GM18870 (cell line): Measurements from ENCODE around the gene ATP11C.
A peak's percentile ranks its signal among the peaks of the same experiment; 100 is the strongest.
"Not testable (repeated sequence)": the region's sequence is repeated elsewhere in the genome, so short reads cannot be mapped to it uniquely, and the experiment has no call there.

Experiments used
- ATAC-seq: cut with Tn5 transposase; IDR thresholded peaks from one replicate; pipeline ENCODE4 v1.9.1; 2021; ENCODE audit warnings: moderate library complexity; ENCODE audit not compliant: unreplicated experiment

ATP11C gene

DNA sequence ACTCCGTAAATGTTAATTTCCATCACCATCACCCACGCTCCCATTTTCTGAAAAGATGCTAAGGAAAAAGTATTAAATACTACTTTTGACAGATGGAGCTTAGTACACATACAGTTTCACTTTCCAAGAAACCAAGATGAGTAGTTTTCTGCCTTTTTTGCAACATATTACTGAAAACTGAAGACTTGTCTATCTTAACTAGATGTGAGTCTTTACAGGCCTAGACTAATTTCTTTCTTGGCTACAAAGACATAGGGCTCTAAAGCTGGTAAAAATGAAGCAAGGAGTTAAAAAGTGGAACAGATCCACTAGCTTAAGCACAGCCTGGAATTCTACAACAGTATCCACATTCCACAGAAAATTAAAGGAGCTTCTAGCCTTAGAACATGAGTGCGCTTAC lies 68.2 kb downstream of the ATP11C start:
- no peak for ATAC-seq

DNA sequence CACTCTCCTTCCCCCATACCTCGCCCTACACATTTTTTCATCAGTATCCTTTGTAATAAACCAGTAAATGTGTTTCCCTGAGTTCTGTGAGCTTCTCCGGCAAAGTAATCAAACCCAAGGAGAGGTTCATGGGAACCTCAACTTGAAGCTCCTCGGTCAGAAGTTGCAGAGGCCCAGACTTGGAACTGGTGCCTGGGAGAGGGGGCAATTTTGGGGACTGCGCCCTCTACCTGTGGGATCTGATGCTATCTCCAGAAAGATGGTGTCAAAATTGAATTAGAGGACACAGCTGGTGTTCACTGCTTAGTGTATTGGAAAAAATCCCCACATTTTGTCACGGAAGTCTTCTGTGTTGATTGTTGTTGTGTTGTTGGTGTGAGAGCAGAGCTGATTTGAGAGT lies 70.6 kb downstream of the ATP11C start:
- ATAC-seq = no peak

DNA sequence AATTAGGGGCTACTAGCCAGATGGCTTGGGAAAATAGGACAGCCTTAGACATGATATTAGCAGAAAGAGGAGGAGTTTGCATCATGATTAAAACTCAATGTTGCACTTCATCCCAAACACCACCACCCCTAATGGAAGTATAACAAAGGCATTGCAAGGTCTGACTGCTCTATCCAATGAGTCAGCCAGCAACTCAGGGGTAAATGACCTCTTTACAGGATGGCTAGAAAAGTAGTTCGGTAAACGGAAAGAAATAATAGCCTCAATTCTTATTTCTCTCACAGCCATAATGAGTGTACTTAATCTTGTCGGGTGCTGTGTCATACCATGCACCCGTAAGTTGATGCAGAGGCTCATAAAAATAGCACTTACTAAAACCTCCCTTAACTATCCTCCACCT lies 76.0 kb downstream of the ATP11C start:
- not testable (repeated sequence) for ATAC-seq

DNA sequence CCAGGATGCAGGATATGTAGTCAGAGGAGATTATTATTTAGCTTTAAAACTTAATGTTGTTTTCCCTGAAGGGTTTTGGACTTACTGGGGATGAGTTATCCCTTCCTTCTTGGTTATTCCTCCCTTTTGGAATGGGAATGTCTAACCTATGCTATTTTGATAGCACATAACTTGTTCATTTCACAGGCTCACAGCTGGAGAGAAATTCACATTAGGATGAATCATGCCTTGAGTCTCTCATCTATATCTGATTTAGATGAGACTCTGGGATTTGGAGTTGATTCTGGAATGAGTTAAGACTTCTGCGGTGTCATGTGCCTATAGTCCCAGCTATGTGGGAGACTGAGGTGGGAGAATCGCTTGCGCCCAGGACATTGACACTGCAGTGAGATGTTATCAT lies 81.1 kb downstream of the ATP11C start:
- no peak for ATAC-seq

DNA sequence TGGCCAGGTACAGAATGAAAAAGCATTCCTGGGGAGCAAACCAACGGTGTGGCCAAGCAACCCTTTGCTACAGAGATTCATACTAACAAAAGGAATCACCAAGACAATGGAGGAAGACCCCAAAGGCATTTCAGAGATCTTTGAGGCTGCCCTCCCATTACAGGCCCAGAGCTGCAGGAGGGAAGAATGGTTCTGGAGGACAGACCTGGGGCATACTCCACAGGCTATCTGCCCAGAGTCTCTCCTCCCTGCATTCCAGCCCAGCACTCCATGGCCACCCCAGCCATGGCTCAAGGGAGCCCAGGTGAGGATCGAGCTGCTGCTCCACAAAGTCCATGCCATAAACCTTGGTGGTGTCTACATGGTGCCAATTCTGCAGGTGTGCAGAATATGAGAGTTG lies 81.9 kb downstream of the ATP11C start:
- no peak for ATAC-seq

DNA sequence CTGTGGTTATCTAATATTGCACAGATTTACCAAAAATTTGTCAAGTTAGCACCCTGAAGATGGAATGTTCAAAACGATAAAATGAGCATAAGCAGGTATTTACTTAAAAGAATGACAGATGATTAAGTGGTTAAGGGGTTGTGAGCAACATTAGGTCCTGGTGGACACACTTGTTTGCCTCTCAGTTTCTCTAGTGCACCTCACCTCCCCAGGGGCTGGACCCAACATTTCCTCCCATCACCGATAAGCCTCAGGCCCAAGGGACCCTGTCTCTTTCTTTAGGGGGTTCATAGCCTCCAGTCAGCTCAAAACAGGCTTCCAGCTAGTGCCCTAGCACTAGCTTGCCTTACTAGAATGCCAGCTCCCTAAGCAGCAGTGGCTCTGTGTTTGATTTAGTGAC lies 88.0 kb downstream of the ATP11C start:
- no peak for ATAC-seq

DNA sequence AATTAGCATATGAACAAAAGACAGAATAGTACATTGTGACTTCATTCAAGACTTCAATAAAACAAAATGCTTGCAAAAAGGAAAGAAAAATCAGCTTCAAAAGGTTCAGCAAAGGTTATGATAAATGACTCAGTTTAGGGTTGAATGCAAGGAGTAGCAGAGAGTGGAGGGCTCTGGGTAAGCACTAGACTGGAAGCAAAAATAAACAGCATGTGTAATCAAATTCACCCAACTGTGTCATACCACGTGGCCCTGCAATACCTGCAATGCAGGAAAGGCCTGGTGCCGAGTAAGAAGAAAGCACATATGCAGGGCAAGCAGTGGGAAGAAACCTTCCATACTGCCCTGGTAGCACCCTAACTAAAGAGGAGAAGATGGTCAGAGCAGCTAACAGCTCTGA lies 88.7 kb downstream of the ATP11C start:
- no peak for ATAC-seq

DNA sequence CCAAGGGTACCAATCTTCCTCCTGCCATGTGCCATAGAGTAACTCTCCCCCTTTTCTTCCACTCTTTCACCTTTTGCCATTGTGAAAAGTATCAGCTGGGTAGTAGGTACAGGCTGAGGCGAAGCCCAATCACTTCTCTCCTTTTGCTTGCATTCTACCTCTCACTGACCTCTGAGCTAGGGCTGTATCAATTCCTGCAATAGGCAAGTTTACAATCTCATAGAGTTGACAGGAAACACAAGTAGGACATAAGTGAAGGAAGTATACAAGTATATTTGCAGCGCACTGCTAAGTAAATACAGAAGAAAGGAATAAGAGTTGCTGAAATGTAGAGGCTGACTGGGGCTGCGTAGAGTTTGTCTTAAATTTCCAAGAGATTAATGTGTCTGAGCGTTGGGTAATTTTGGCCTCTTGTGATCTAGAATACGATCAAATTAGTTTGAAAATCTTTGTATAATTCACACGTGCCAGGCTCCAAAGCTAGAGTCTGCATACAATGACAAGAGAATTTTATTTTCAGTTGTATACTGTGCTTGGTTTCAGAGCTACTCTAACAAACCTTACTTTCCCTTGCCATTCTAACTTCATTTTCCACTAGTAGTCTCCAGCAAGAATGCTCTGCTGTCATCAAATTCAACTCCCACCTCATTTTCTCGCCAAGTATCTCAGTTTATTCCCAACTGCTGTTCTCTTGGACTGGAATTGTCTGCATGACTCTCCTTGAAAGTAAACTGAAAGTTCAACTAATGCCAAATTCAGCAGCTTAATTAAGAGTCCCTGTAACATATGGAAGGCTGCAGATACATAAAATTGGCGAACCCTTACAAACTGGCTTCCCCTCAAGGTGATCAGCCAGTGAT lies 90.3 kb downstream of the ATP11C start:
- ATAC-seq = no peak

DNA sequence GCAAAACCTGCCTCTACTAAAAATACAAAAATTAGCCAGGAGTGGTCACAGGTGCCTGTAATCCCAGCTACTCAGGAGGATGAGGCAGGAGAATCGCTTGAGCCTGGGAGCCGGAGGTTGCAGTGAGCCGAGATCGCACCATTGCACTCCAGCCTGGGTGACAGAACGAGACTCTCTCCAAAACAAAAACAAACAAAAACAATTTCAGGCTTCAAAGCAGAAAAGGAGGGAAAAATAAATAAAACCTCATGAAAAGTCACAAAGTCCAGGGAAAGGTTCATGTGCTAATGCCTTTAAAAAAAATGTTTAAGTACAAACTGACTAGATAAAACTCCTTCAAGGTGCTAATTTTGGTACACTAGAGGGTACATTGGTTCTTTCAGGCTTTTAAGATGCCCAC lies 96.5 kb downstream of the ATP11C start:
- ATAC-seq = not testable (repeated sequence)

DNA sequence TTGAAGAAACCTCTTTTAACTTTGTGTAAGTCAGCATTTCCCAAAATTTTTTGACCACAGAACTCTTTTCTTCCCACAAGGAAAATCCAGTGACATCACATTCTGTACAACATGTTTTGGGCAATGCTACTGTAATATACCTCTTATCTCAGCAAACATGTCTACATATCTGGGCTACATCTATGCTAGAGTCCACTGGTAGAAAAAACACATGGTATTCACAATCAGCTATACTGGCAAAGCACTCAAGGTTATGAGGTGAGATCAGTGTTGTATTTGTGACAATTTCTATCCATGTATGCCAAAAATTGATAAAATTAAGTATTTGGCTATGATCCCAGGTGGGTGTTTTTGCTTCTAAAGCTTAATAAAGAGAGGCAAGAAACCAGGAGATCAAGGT lies 98.0 kb downstream of the ATP11C start:
- no peak for ATAC-seq

DNA sequence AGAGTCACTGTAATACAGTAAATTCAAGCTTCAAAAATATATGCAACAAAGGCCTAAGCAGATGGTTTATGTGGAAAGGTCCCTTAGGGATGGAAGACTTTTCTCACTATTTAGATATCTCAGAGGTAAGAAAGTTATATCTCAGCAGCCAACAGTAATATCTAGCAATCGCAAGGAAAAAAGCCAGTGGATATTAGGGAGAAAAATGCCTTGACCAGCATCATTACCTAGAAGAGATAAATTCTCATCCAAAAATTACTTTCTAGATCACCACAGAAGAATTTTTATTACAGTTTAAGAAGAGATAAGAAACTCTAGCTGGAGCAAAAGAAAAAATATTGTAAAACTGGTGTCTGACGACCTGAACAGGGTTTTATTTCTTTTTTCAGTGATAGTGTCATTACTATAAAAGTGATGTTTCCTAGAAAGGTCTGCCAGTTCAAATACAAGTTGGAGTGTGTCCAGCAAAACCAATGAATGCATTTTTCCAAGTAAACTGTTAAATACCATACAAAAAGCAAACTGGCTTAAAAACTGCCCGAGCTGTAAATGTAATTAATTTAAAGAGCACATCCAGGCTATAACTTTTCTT lies 100.0 kb downstream of the ATP11C start:
- ATAC-seq = no peak

DNA sequence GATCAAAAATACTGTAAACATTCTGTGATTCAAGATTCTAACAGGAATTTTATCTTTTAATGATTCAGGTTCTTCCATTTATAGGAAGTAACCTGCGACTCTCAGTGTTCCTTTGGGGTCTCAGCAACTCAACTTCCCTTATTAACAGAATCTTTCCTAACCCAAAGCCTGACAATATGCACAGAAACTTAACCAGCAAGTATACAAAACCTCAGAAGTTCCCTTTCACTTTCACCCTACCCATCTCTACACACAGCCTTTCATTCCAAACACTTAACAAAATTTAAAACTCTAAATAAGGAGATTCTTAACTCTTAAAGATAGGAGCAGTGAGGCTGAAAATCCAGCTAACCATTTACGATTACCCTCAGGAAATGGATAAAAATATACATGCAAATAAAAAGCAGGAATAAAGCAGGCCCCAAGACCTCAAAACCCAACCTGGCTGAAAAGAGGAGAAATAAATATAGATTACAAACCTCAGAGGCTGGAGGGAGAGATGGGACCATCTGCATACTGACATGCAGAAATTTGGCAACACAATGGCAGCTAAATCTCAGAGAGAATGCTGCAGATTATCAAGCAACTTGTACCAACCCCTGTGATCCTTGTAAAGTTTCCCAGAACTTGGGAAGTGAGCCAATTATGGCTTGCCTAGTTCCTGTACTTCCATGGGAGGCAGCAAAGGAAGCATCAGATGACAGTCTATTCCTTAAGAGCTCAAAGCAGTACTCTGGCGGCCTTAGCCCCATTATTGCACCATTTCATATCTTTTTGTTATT lies 101.0 kb downstream of the ATP11C start:
- ATAC-seq = peak; percentile 89

DNA sequence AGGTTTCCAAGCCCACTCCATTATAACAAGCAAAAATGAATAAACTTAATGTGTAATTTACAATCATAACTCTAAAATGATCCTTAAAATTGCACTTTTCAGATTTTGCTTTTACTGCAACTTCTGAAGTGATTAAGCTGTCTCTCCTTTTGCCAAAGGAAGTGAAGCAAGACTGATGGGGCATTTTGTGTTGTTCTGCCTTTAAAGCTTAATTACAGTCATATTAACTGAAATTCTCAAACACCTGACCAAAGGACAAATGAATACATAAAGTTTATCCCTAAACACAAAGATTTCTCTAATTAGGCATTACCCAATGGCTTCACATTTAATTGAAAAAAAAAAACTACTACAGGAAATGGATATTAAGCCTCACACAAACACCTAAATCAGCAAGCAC lies 101.8 kb downstream of the ATP11C start:
- no peak for ATAC-seq

DNA sequence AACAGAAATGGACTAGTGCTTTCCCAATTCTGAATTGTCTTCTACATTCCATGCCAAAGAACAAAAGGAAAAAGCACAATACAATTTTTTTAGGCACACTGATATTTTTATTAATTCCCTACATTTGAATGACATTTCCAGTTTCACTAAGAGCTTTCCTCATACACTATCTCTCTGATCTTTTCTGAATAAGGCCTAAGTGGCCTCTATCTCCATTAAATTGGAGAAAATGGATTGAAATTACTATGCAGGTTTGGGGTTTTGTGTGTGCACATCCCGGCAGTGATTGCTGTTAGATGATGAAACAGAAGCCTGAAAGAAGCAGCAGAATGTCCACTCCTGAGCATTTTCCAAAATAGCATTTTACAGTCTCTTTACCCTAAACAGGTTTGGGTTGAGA lies 104.0 kb downstream of the ATP11C start:
- ATAC-seq = no peak

DNA sequence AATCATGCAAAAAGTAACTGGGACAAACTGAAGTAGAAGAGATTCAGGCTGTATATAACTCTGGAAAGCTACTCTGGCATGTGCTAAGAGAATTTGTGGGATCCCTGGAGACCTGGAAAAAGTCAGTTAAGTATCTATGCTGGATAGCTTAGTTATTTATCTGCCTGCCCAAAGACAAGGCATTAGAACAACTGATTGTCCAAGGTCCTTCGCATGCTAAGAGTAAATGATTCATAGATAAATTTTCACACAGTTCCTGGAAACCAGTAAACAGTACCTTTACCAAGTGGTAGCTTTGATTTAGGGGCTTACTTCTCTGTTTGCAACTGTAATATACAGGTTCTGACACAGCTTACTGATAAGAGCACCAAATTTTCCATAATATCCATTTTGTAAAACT lies 104.8 kb downstream of the ATP11C start:
- no peak for ATAC-seq

DNA sequence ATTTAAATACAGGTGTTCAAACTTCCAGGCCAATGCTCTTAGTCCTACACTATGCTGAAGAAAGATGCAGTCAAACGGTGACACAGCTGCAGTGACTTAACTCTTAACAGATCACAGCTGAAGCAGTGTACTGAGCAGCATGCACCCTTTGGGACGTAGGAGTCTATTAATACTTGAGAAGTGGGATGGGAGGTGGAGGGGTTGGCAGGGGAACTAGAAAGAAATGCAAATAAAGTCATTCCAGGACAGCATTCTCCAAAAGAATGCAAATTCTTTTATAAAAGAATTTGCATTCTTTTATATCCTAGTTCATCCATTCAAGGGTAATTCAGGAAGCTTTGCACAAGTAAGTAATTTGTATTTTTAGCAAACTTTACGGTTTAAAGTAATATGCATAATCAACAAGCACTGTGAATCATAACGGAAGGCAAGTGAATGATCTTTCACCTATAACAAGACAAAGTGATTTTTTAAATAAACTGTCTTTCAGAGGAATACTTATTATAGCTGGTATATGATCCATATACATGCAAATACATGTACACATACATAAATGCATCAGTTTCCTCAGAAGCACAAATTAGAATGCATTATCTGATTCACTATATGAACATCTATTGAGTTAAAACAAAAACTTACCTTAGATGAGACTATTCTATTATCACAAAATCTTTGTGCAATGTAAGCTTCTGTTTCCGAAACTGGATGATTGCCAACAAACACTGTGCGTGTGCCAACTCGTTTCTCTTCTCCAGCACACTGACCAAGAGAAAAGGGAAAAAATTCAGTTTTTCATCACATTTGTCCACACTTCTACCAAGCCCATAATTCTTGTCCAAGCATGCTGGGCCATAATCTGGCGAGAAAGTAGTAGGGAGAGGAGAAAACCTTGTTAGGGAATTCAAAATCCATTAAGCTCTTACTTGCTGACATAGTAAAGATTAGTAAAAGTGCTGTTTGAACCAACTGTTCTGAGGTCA lies 106.5 kb downstream of the ATP11C start:
- no peak for ATAC-seq

DNA sequence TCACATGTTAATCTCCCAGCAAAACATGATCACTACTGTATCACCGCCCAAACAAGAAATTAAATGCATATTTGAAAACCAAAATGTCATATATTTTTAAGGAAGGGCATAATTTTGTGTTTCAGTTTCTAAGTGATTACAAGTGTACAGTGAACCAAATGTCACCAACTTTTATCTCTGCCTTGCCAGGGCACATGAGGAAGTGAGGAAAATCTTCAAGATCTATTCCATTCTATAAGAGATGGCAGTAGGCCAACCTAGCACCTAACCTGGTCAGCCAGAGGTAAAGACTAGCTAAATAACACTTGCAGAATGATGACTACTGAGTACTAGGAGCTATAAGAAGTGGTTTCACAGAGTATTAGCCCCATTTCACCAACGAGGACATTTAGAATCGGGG lies 107.2 kb downstream of the ATP11C start:
- ATAC-seq = no peak

DNA sequence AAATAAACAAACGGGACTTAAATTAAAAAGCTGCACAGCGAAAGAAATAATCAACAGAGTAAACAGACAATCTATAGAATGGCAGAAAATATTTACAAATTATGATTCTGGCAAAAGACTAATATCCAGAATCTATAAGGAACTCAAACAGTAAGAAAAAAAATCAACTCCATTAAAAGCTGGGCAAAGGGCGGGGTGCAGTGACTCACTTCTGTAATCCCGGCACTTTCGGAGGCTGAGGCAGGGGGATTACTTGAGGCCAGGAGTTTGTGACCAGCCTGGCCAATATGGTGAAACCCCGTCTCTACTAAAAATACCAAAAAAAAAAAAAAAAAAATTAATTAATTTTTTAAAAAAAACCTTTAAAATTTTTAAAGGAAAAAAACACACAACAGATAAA lies 109.0 kb downstream of the ATP11C start:
- no peak for ATAC-seq

DNA sequence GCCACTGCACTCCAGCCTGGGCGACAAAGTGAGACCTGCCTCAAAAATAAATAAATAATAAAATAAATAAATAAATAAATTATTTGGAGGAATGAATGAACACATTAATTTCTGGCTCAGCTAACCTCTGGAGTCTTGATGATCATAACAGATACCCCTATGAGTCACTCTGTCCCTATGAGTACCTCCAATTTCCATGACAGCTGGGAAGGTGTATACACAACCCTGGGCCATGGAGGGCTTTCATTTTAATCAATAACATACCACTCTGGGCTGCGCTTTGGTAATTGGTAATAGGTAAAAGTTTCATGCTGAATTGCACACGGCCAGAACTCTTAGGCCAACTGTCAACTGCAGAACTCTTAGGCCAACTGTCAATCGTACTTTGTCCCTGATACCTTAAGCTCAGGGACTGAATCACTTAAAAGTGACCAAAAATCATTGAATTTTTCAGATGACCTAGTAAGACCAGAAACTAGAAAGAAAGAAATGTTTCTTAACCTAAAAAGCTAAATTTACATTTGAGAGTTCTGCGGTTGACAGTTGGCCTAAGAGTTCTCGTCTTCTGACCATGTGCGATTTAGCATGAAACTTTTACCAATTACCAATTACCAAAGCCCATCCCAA lies 112.4 kb downstream of the ATP11C start:
- no peak for ATAC-seq

DNA sequence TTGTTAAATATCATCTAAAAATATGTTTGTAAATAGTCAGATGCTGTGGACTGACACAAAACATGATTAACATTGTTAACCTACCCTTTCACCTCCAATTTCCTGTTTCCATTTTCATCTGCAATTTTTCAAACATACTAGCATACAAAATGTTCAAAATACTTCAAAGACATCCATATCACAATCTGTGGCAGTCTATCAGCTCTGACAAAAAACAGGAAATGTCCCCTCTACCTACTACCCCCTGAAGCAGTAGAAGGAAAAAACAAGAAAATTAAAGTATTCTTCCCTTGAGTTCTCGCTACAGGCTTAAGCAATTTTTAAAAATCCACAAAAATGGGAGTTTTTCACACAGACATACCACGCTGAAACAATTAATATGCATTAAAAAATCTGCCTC lies 116.6 kb downstream of the ATP11C start:
- ATAC-seq = no peak
